ENCODE measurements around the gene AIRE. TPM values are rescaled to one million over a fixed set of nuclear protein-coding genes. Genes with fewer than 3 reads are reported as not detected.
A peak's percentile ranks its signal among the peaks of the same experiment; 100 is the strongest.

AIRE gene
- total and polyA plus RNA-seq, 2 of the 13 experiments (the other 11 are each of a cell fraction or from before 2014, with no cell fraction given), result not detected

DNA sequence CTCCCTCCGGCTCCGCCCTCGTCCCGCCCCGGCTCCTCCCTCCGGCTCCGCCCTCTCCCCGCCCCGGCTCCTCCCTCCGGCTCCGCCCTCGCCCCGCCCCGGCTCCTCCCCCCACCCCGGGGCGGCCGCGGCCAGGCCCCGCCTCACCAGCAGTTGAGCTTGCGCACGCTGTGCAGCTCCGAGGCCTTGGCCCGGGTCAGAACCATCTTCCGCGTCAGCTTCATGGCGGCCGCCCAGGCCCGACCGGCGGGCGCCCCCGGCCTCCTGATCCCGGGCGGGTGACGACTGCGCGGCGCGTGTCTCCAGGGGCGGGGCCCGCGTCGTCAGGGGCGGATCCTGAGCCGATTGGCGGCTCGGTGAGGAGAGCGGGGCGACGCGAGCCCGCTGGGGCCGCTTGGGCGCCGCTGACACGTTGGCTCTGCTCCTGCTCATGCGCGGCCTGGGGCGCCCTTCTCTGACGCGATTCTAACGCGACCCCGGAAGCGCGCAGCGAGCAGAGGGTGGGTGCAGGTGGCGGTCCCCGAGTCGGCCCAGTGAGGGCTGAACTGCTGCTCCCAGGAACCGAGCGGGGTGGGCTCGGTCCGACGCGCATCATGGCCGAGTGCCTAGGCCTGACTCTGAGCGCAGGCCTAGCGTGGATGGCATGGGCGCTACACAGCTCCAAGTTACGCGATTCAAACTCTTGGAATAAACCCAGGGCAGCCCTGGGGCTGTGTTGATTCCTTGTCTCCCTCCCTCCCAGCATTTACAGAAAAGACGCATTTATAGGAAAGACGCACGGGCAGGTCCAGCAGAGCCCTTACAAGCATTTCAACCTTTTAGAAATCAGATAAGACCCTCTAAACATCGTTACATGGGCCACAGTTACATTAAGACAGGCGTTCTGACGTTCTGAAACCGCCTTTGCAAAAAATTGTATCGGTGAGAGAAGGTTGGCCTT lies 53.6 kb downstream of the AIRE start, which contains the start of gene CFAP410 (continued):
- TF ChIP-seq, protein P1, sequence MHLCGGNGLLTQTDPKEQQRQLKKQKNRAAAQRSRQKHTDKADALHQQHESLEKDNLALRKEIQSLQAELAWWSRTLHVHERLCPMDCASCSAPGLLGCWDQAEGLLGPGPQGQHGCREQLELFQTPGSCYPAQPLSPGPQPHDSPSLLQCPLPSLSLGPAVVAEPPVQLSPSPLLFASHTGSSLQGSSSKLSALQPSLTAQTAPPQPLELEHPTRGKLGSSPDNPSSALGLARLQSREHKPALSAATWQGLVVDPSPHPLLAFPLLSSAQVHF (CRISPR knock-in tag; IDR thresholded peaks at IDR 0.05), result no peak
- peak; percentile 73; the same call in 1 of the 2 replicates for TF ChIP-seq SMAD1 (CRISPR knock-in tag; IDR thresholded peaks at IDR 0.05; ENCODE audit: borderline replicate concordance, low read depth)
- peak; percentile 62; the same call in 1 of the 2 replicates for TF ChIP-seq ARHGAP35 (CRISPR knock-in tag; IDR thresholded peaks at IDR 0.05; ENCODE audit: borderline replicate concordance)
- TF ChIP-seq RFXANK (CRISPR knock-in tag; IDR thresholded peaks at IDR 0.05), result no peak; the same call in 1 of the 2 replicates
- peak; percentile 83 for TF ChIP-seq ZNF501 (CRISPR knock-in tag; IDR thresholded peaks at IDR 0.05)
- TF ChIP-seq PHF21A (CRISPR knock-in tag; IDR thresholded peaks at IDR 0.05), result peak; percentile 74; the same call in 1 of the 2 replicates
- TF ChIP-seq GLI4 (CRISPR knock-in tag; IDR thresholded peaks at IDR 0.05; ENCODE audit: borderline replicate concordance), result 0 out of 2 replicates have a peak, but pooled peaks have one; percentile 67
- no peak for TF ChIP-seq CHD4 (IDR thresholded peaks at IDR 0.05; ENCODE audit: borderline replicate concordance, low read length)
- no peak for TF ChIP-seq ZNF549 (CRISPR knock-in tag; IDR thresholded peaks at IDR 0.05)
- TF ChIP-seq NFKB2 (CRISPR knock-in tag; IDR thresholded peaks at IDR 0.05; ENCODE audit: borderline replicate concordance), result no peak; the same call in 1 of the 2 replicates
- no peak for TF ChIP-seq ZNF138 (CRISPR knock-in tag; IDR thresholded peaks at IDR 0.05; ENCODE audit: low read depth)
- peak; percentile 61; the same call in 1 of the 2 replicates for TF ChIP-seq ZNF335 (CRISPR knock-in tag; IDR thresholded peaks at IDR 0.05)
- TF ChIP-seq KLF11 (CRISPR knock-in tag; IDR thresholded peaks at IDR 0.05), result peak; percentile 83; the same call in 1 of the 2 replicates
- peak; percentile 84 for TF ChIP-seq NR2C2 (CRISPR knock-in tag; IDR thresholded peaks at IDR 0.05; ENCODE audit: borderline replicate concordance)
- TF ChIP-seq, protein P2, sequence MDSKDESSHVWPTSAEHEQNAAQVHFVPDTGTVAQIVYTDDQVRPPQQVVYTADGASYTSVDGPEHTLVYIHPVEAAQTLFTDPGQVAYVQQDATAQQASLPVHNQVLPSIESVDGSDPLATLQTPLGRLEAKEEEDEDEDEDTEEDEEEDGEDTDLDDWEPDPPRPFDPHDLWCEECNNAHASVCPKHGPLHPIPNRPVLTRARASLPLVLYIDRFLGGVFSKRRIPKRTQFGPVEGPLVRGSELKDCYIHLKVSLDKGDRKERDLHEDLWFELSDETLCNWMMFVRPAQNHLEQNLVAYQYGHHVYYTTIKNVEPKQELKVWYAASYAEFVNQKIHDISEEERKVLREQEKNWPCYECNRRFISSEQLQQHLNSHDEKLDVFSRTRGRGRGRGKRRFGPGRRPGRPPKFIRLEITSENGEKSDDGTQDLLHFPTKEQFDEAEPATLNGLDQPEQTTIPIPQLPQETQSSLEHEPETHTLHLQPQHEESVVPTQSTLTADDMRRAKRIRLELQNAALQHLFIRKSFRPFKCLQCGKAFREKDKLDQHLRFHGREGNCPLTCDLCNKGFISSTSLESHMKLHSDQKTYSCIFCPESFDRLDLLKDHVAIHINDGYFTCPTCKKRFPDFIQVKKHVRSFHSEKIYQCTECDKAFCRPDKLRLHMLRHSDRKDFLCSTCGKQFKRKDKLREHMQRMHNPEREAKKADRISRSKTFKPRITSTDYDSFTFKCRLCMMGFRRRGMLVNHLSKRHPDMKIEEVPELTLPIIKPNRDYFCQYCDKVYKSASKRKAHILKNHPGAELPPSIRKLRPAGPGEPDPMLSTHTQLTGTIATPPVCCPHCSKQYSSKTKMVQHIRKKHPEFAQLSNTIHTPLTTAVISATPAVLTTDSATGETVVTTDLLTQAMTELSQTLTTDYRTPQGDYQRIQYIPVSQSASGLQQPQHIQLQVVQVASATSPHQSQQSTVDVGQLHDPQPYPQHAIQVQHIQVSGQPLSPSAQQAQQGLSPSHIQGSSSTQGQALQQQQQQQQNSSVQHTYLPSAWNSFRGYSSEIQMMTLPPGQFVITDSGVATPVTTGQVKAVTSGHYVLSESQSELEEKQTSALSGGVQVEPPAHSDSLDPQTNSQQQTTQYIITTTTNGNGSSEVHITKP (CRISPR knock-in tag; IDR thresholded peaks at IDR 0.05; ENCODE audit: low read depth), result 0 out of 2 replicates have a peak, but pooled peaks have one; percentile 28
- TF ChIP-seq ZNF547 (CRISPR knock-in tag; IDR thresholded peaks at IDR 0.05), result peak; percentile 88
- peak; percentile 85 for TF ChIP-seq KMT2A (CRISPR knock-in tag; IDR thresholded peaks at IDR 0.05)
- TF ChIP-seq, protein P3, sequence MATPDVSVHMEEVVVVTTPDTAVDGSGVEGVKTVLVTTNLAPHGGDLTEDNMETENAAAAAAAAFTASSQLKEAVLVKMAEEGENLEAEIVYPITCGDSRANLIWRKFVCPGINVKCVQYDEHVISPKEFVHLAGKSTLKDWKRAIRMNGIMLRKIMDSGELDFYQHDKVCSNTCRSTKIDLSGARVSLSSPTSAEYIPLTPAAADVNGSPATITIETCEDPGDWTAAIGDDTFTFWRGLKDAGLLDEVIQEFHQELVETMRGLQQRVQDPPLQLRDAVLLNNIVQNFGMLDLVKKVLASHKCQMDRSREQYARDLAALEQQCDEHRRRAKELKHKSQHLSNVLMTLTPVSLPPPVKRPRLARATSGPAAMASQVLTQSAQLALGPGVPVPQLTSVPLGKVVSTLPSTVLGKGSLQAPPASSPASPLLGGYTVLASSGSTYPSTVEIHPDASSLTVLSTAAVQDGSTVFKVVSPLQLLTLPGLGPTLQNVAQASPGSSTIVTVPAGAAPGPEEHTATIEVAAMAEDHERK (CRISPR knock-in tag; IDR thresholded peaks at IDR 0.05; ENCODE audit: low read depth), result 0 out of 2 replicates have a peak, but pooled peaks have one; percentile 31
- TF ChIP-seq PRPF4 (IDR thresholded peaks at IDR 0.05; ENCODE audit: low read depth, low read length, poor library complexity, severe bottlenecking), result no peak
- peak; percentile 61 for TF ChIP-seq HNRNPK (IDR thresholded peaks at IDR 0.05; ENCODE audit: low read depth, low read length, poor library complexity, severe bottlenecking)
- peak; percentile 92; the same call in 1 of the 2 replicates for TF ChIP-seq ZNF556 (CRISPR knock-in tag; IDR thresholded peaks at IDR 0.05; ENCODE audit: borderline replicate concordance)

All from HepG2 (cell line).